Measurements from ENCODE around the gene LRRN2.

DNA sequence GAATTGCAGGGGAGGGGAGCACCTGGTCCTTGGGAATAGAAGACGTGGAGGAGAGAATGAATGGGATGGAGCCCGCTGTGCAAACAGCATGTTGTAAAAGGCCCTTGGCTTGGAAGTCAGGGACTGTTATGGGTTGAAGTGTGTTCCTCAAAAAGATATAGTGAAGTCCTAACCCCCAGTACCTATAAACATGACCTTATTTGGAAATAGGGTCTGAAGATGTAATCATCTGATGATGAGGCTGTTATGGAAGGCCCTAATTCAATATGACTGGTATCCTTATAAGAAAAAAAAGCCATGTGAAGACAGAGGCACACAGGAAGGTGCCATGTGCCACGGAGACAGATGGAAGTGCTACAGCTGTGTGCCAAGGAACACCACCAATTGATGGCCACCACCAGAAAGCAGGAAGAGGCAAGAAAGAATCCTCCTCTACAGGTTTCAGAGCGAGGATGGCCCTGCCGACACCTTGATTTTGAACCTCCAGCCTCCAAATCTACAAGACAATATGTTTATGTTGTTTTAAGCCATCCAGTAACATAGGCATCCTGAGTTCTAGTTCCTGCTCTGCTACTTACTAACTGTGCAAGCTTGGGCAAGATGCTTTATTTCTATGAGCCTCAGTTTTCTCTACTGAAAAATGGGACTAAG is 51.2 kb downstream of the LRRN2 start:
- TF ChIP-seq, protein P1, sequence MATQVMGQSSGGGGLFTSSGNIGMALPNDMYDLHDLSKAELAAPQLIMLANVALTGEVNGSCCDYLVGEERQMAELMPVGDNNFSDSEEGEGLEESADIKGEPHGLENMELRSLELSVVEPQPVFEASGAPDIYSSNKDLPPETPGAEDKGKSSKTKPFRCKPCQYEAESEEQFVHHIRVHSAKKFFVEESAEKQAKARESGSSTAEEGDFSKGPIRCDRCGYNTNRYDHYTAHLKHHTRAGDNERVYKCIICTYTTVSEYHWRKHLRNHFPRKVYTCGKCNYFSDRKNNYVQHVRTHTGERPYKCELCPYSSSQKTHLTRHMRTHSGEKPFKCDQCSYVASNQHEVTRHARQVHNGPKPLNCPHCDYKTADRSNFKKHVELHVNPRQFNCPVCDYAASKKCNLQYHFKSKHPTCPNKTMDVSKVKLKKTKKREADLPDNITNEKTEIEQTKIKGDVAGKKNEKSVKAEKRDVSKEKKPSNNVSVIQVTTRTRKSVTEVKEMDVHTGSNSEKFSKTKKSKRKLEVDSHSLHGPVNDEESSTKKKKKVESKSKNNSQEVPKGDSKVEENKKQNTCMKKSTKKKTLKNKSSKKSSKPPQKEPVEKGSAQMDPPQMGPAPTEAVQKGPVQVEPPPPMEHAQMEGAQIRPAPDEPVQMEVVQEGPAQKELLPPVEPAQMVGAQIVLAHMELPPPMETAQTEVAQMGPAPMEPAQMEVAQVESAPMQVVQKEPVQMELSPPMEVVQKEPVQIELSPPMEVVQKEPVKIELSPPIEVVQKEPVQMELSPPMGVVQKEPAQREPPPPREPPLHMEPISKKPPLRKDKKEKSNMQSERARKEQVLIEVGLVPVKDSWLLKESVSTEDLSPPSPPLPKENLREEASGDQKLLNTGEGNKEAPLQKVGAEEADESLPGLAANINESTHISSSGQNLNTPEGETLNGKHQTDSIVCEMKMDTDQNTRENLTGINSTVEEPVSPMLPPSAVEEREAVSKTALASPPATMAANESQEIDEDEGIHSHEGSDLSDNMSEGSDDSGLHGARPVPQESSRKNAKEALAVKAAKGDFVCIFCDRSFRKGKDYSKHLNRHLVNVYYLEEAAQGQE (IDR thresholded peaks at IDR 0.05; ENCODE audit: low read depth), result no peak
- TF ChIP-seq TCF12 (IDR thresholded peaks at IDR 0.05; ENCODE audit: low read depth), result no peak
- TF ChIP-seq CEBPB (IDR thresholded peaks at IDR 0.05), result no peak
- TF ChIP-seq, protein P2, sequence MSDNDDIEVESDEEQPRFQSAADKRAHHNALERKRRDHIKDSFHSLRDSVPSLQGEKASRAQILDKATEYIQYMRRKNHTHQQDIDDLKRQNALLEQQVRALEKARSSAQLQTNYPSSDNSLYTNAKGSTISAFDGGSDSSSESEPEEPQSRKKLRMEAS (IDR thresholded peaks at IDR 0.05), result no peak
- no peak for TF ChIP-seq NFIC (IDR thresholded peaks at IDR 0.05)
- TF ChIP-seq RAD21 (IDR thresholded peaks at IDR 0.05; ENCODE audit: low read depth), result no peak
- no peak for TF ChIP-seq TEAD4 (IDR thresholded peaks at IDR 0.05)
- no peak for TF ChIP-seq TAF1 (IDR thresholded peaks at IDR 0.05; ENCODE audit: low read depth)
- TF ChIP-seq ZBTB7A (IDR thresholded peaks at IDR 0.05; ENCODE audit: low read depth), result no peak

All from Ishikawa (cell line).